GM18519 (cell line): Measurements from ENCODE around the gene ERVFRD-1.

Source experiments
- ATAC-seq: cut with Tn5 transposase; IDR thresholded peaks from one replicate; pipeline ENCODE4 v1.9.1; 2021; ENCODE audit warnings: mild to moderate bottlenecking, moderate library complexity; ENCODE audit not compliant: unreplicated experiment, low FRiP score

The ERVFRD-1 gene

DNA sequence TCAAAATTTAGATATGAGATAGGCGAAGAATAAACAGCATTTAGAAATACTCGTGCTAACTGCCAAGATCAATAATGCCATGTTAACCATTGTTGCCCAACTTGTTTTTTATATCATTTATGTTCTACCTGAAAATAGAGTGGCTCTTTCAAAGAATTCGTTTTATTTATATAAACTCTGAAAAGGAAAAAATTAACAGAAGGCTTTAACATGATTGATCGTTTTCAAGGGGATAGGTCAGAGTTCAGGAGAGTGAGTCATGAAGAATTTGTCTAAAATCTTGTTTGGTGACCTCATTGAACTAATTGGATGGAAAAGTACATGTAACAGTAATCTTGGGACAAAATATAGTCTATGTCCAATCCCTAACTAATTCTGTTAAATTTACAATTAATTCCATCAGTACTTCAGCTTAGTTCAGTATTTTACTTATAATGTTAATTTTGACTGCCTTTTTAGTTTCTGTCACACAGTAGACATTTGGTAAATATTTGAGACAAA is 56.3 kb downstream of the ERVFRD-1 start:
- ATAC-seq: no peak

DNA sequence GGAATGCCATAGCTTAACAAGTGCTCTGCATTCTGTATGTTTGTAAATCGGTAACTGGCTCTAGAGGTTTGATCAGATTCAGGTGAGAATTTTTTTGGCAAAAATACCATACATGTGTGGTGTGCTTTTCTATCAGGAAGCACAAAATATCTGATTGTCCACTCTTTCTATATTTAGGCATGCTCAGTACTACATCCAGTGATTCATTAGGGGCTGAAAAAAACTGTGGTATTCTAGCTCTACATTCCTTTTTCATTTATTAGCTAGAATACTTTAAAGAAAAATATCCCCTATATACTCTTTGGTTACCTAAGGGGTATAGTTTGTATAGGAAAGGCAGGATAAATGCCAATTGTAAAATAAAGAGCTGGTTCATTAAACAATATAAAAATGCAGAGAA is 56.8 kb downstream of the ERVFRD-1 start:
- no peak for ATAC-seq

- ATAC-seq: no peak
Measured at GRCh38 chr6:11053307-11053706, 58.2 kb downstream of the ERVFRD-1 start.
